Measurements from ENCODE around the gene PRR35.

The PRR35 gene

GRCh38 chr16:560204-560700, at the start of gene PRR35:
Gene PRR35 (plus strand): TSS chr16:560394. CDS start chr16:563295, 2,901 bp downstream.
- FAIRE-seq: no peak

- FAIRE-seq: no peak
These were observed 47.4 kb upstream of the PRR35 start for GRCh38 chr16:512802-513201.

GRCh38 chr16:513950-514349, 46.2 kb upstream of the PRR35 start:
- no peak for FAIRE-seq

GRCh38 chr16:515175-515938, 44.8 kb upstream of the PRR35 start:
- no peak for FAIRE-seq

DNA sequence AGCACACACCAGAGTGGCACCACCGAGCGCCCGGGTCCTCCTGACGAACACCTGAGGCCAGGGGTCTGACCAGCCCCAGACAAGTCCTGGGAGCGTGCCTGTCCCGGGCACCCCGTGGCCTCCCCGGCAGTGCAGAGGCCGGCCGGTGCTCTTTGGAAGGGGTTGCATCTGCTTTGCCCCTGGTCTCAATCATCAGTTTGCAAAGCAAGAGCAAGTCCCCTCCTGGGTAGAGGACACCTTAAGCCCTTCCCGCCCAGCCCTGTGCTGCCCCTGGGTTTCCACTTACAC, 44.3 kb upstream of the PRR35 start:
- no peak for FAIRE-seq

- no peak for FAIRE-seq
These were observed 43.9 kb upstream of the PRR35 start for GRCh38 chr16:516301-516700.

GRCh38 chr16:518858-519257, 41.3 kb upstream of the PRR35 start:
- FAIRE-seq: no peak

- FAIRE-seq: no peak
These were observed 40.8 kb upstream of the PRR35 start for GRCh38 chr16:519425-519824.

DNA sequence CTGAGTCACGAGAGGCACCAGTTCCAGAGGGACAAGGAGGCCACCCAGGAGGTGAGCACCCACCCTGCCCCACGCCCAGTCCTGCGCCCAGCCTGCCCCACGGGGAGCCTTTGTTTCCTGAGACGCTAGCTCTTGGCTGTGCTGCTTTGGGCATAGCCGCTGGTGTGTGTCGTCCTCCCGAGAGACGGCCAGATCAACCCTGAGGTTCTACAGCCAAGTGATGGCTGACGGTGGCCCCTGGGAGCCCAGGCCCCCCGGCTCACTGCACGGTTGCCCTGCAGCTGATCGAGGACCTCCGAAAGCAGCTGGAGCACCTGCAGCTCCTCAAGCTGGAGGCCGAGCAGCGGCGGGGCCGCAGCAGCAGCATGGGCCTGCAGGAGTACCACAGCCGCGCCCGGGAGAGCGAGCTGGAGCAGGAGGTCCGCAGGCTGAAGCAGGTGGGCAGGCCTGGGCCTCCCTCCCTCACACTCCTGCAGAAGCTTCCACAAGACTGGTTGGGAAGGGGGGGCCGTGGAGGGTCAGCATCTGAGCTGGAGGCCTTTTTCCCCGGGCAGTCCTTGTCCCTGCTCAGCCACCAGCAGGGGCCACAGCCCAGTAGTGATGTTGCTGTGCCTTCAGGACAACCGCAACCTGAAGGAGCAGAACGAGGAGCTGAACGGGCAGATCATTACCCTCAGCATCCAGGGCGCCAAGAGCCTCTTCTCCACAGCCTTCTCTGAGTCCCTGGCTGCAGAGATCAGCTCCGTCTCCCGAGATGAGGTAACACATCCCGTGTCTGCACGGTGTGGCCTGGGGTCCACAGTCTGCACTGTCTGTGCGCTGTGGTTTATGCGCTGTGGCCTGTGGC, 40.1 kb upstream of the PRR35 start:
- FAIRE-seq: no peak

- no peak for FAIRE-seq
These were observed 39.3 kb upstream of the PRR35 start for GRCh38 chr16:520847-521246.

DNA sequence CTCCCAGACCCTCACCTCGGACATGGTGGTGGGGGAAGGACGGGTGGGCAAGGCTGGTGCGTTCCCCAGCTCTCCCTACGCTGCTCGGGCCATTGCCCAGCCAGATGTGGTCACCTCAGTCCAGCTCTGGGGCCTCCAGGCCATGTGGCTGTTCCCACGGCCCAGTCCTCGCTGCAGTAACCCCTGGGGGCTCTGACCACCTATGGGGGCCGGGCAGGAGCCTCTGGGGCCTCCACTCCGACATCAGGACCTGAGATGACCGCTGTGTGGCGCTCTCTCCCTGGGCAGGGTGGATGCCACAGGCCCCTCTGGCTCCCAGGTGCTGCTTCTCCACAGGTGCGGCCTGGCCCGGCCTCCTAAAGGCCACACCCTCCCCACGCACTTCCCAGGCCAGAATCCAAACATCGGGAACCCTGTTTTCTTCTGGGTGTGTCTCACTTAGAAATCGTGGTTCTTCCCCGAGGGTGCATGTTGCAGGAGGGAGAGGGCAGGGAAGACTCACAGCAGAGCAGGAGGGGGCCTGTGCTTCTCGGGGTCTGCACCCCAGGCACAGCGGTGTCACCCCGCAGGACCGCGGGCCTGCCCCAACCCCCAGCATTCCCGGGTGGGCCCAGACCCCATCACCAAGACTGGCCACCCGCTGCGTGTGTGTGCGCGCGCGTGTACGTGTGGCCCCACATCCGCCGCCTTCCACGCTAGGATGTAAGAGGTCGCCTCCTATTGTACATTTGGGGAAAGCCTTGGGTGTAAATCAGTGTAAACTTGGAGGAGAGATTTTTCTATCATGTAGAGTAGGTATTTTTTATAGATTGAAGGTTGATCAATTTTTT, 38.6 kb upstream of the PRR35 start:
- FAIRE-seq: no peak

GRCh38 chr16:522320-523096, 37.7 kb upstream of the PRR35 start:
- no peak for FAIRE-seq

DNA sequence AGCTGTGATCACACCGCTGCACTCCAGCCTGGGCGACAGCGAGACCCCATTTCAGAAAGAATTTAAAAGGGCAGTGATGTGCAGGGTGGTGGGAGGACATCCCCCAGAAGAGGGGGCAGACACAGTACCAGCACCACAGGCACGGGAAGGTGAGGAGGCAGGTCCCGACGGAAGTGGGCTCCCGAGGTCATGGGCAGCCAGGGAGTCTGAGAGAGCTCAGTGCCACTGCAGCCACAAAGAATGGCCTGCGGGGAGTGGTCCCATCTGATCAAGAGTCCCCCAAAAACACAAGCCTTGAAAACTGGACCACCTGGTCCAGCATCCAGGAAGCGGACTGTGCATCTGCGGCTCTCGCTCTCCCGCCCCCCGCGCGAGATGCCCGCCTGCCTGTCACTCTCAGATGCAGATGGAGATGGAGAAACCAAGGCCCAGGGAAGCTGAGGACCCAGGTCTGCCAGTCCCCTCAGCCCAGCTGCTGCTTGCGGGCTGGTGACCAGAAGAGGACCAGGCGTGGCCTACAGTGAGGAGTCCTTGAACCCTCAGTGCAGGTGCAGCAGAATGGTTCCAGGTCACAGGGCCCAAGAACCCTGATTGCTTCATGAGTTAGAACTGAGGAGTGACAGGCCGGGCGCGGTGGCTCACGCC, 37.0 kb upstream of the PRR35 start:
- no peak for FAIRE-seq

- no peak for FAIRE-seq
These were observed 35.7 kb upstream of the PRR35 start for GRCh38 chr16:524274-525040.

- no peak for FAIRE-seq
These were observed 35.1 kb upstream of the PRR35 start for GRCh38 chr16:525123-525519.

DNA sequence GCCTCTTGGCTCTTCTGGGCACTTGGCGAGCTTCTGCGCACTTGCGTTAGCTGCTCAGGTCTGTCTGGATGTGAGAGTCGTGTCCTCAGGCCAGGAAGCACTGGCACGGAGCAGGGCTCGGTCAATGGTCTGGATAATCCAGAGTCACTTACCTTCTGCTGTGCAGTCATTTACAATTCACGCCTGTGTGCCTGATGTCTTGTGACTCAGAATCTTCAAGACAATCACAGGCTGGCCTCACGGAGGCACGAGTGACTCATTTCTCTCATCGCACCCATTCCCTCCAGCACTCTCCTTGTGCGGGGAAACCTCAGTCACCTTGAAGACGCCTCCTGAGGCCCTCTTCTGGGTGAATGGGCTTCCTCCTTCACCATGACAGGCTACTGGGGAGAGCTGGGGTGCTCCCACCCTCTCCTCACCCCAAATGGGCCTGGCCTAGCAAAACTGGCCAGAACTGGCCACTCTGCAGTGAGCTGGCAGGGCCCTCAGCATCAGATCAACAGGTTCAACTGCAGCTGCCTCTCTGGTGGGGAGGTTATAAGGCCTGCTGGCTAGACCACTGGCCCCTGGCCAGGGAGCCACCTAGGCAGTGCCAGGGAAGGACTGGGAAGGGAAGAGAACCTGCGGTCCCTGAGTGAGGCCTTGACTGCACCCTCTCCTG, 34.5 kb upstream of the PRR35 start:
- FAIRE-seq: no peak

DNA sequence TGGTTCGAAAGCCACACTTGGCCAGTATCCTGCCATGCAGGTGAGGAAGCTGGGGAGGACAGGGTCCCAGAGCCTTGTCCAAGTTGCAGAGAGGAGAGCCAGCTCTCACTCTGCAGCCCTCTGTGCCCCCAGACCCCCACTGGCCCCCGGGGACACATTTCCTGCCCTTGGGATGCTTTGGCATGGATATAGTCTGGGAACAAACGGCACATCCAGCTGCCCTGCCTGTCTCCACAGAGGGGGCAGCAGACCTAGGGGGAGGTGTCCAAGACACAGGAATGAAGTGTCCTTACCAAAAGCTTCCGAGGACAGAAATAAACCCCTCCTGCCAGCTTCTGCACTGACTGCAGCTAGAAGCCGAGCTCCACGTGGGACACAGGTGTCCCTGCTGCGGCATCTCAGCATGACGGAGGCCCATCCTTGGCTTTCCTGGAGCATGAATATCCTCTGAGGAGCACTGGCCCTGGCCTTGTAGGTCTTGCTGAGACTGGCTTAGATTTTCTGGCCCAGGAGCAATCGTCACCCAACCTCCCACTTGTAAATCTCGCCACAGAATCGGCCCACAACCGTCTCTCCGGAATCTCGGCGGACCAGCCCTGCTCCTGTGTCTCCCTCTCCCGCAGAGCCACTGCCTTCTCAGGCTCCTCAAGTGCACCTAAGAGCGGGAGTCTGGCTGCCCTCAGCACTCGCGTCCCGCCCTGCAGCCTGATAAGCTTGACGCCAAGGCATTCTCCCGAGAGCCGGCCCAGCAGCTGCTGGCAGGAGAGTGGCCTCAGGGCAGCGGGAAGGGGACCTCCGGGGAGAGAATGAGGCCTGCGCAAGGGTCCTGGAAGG, 33.8 kb upstream of the PRR35 start:
- FAIRE-seq: no peak

DNA sequence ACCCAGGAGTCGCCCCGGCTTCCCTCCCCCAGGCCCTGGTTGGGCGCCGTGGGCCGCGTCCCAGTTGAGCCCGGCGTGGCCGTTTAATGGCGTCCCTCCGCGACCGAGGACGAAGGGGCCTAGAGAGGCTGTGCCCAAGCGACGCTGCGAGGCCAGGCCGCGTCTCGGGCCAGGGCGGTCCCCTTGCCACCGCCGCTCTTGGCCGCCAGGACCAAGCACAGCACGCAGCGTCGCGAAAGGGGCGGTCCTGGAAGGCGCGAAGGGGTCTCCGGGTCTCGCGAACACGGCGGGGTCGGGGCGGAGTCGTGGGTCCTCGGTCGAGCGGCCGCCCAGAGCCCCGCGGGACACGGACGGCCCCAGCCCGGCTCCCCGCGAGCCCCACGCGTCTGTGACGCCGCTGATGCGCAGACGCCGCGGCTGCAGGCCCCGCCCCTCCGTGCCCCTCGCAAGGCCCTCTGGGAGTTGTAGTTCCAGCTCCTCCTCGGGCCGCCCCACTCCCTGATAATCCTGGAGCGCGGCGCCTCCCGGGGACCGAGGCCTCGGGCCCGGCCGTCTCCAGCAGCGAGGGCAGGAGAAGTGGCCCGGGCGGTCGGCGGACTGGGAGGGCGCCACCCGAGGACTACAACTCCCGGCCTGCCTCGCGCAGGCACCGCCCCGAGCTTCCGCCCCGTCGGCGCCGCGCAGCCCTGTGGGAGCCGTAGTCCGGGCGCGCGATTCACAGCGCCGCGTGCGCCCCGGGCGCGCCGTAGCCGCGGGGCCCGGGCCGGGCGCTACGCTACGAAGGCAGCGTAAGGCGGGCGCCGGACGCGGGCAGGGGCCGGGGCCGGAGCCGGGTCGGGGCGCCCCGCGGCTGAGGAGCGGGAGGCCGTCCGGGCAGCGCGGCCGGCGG, 32.9 kb upstream of the PRR35 start, which contains the start of gene CAPN15:
Gene CAPN15 (plus strand): TSS at position 698 of the 889 bp plus-strand sequence. CDS start 19,127 bp downstream, outside the sequence.
- FAIRE-seq: no peak
